Measurements from ENCODE around the gene SLC22A23.

- no peak for TF ChIP-seq CTCF (IDR thresholded peaks at IDR 0.05)
- TF ChIP-seq POLR2A (IDR thresholded peaks at IDR 0.05), result no peak
Observed at GRCh38 chr6:3405679-3406078, 51.2 kb downstream of the SLC22A23 start.
